IMR-90 (cell line): ENCODE measurements around the gene KCNT1. TPM values are rescaled to one million over a fixed set of nuclear protein-coding genes. Genes with fewer than 3 reads are reported as not detected.

Experiments
- ATAC-seq: fragments of 200-7000 bp; cut with Tn5 transposase; 2 replicates; pipeline ENCODE4 v1.9.1; 2020; ENCODE audit warnings: low read depth, mild to moderate bottlenecking, moderate library complexity
- BruUV-seq: library from RNA; stranded (reverse); fragments of 400-500 nt; replicated peaks from 2 replicates; lab custom pipeline; 2021; lab: Mats Ljungman, UMichigan
- CTCF ChIA-PET: fragments of 300-600 bp; formaldehyde crosslinking; extraction: SDS; loops from one replicate; lab custom pipeline; 2021; ENCODE audit warnings: antibody characterized with exemption; lab: Yijun Ruan, JAX
- POLR2A ChIA-PET: fragments of 300-600 bp; sonication (Branson Sonifier 250); formaldehyde crosslinking; loops from one replicate; lab custom pipeline; 2022; ENCODE audit warnings: antibody characterized with exemption; ENCODE audit not compliant: unreplicated experiment; lab: Charles Lee
- DNase-seq: peaks from one replicate; pipeline ENCODE4 v3.0.0; 2013
- H2AFZ ChIP-seq: replicated peaks from 2 replicates; pipeline ENCODE3; 2013; ENCODE audit warnings: low read length, mild to moderate bottlenecking; ENCODE audit not compliant: poor library complexity
- H2AK5ac ChIP-seq: 2 replicates; pipeline ENCODE4 v1.6.1; 2013; ENCODE audit warnings: low read depth, low read length, inconsistent platforms
- H2AK9ac ChIP-seq: replicated peaks from 2 replicates; pipeline ENCODE3; 2013; ENCODE audit warnings: mild to moderate bottlenecking, low read depth, low read length, moderate library complexity; ENCODE audit not compliant: poor library complexity
- H2BK120ac ChIP-seq: 2 replicates; pipeline ENCODE4 v1.6.1; 2013; ENCODE audit warnings: low read depth, low read length, inconsistent platforms
- H2BK15ac ChIP-seq: 3 replicates; pipeline ENCODE4 v1.6.1; 2013; ENCODE audit warnings: low read depth, low read length, inconsistent platforms
- H2BK20ac ChIP-seq: 2 replicates; pipeline ENCODE4 v1.6.1; 2013; ENCODE audit warnings: low read depth, mild to moderate bottlenecking, inconsistent platforms, low read length, moderate library complexity
- H2BK5ac ChIP-seq: 2 replicates; pipeline ENCODE4 v1.6.1; 2013; ENCODE audit warnings: mild to moderate bottlenecking, low read depth, low read length, inconsistent platforms; ENCODE audit not compliant: poor library complexity, severe bottlenecking
- H3K14ac ChIP-seq: replicated peaks from 2 replicates; pipeline ENCODE4 v1.6.1; 2013; ENCODE audit warnings: low read depth, low read length, inconsistent platforms
- H3K18ac ChIP-seq: 2 replicates; pipeline ENCODE4 v1.6.1; 2013; ENCODE audit warnings: low read depth, low read length, control low read depth
- H3K23ac ChIP-seq: 2 replicates; pipeline ENCODE4 v1.6.1; 2013; ENCODE audit warnings: low read depth, low read length, inconsistent platforms
- H3K27ac ChIP-seq: 2 replicates; pipeline ENCODE4 v1.5.1; 2013; ENCODE audit warnings: mild to moderate bottlenecking, control low read depth, low read length; ENCODE audit not compliant: insufficient read depth
- H3K27me3 ChIP-seq: 2 replicates; pipeline ENCODE4 v1.6.1; 2013; ENCODE audit warnings: low read length; ENCODE audit not compliant: control insufficient read depth, insufficient read depth
- H3K36me3 ChIP-seq: 2 replicates; pipeline ENCODE4 v1.6.1; 2013; ENCODE audit warnings: low read length, mixed read lengths; ENCODE audit not compliant: control insufficient read depth, insufficient read depth
- H3K4ac ChIP-seq: 2 replicates; pipeline ENCODE4 v1.6.1; 2013; ENCODE audit warnings: low read depth, low read length, inconsistent platforms
- H3K4me1 ChIP-seq: 2 replicates; pipeline ENCODE4 v1.6.1; 2013; ENCODE audit warnings: low read length, mixed read lengths; ENCODE audit not compliant: control insufficient read depth, insufficient read depth
- H3K4me2 ChIP-seq: 2 replicates; pipeline ENCODE4 v1.6.1; 2013; ENCODE audit warnings: low read depth, mild to moderate bottlenecking, control low read depth, low read length, moderate library complexity
- H3K4me3 ChIP-seq: 2 replicates; pipeline ENCODE4 v1.5.1; 2013; ENCODE audit warnings: low read depth, mild to moderate bottlenecking, control low read depth, low read length, moderate library complexity; ENCODE audit not compliant: insufficient read depth
- H3K56ac ChIP-seq: 2 replicates; pipeline ENCODE4 v1.6.1; 2013; ENCODE audit warnings: low read length, inconsistent platforms; ENCODE audit not compliant: insufficient read depth; ENCODE audit errors: extremely low read depth
- H3K79me1 ChIP-seq, 2 experiments: 2 replicates each; pipeline ENCODE4 v1.6.1; 2013; ENCODE audit warnings: low read length in 2 of 2, inconsistent platforms in 1 of 2, low read depth in 1 of 2
- H3K9ac ChIP-seq: 2 replicates; pipeline ENCODE4 v1.6.1; 2013; ENCODE audit warnings: low read depth, low read length, control low read depth
- H3K9me1 ChIP-seq: 2 replicates; pipeline ENCODE4 v1.6.1; 2013; ENCODE audit warnings: low read length, inconsistent platforms; ENCODE audit not compliant: insufficient read depth
- H3K9me3 ChIP-seq: 2 replicates; pipeline ENCODE4 v1.6.1; 2013; ENCODE audit warnings: low read length; ENCODE audit not compliant: control insufficient read depth, insufficient read depth
- H4K20me1 ChIP-seq: 2 replicates; pipeline ENCODE4 v1.6.1; 2013; ENCODE audit warnings: low read length, inconsistent platforms; ENCODE audit not compliant: insufficient read depth
- H4K5ac ChIP-seq: 2 replicates; pipeline ENCODE4 v1.6.1; 2013; ENCODE audit warnings: mild to moderate bottlenecking, low read depth, low read length, control low read depth
- H4K8ac ChIP-seq, 2 experiments: 2 replicates each; pipeline ENCODE4 v1.6.1; 2013; ENCODE audit warnings: low read depth in 2 of 2, low read length in 2 of 2, control low read depth in 1 of 2, inconsistent platforms in 1 of 2
- H4K91ac ChIP-seq: 2 replicates; pipeline ENCODE4 v1.6.1; 2013; ENCODE audit warnings: low read depth, low read length, inconsistent platforms; ENCODE audit not compliant: insufficient read depth
- BHLHE40 ChIP-seq: fragments of 150-350 bp; IDR thresholded peaks from 2 replicates; pipeline ENCODE4 v1.6.1; 2016; ENCODE audit warnings: mild to moderate bottlenecking, low read depth, low read length
- CEBPB ChIP-seq: IDR thresholded peaks from 2 replicates; pipeline ENCODE4 v1.6.1; 2012; ENCODE audit warnings: low read depth, low read length, improper control_type of control experiment
- CHD1 ChIP-seq: IDR thresholded peaks from 2 replicates; pipeline ENCODE4 v1.6.1; 2012; ENCODE audit warnings: low read depth, low read length, improper control_type of control experiment
- FOS ChIP-seq: fragments of 150-350 bp; IDR thresholded peaks from 2 replicates; pipeline ENCODE4 v1.6.1; 2016; ENCODE audit warnings: low read depth, low read length
- MAFK ChIP-seq: IDR thresholded peaks from 2 replicates; pipeline ENCODE4 v1.6.1; 2012; ENCODE audit warnings: low read depth, low read length, improper control_type of control experiment
- MAZ ChIP-seq: IDR thresholded peaks from 2 replicates; pipeline ENCODE4 v1.6.1; 2012; ENCODE audit warnings: low read depth, mild to moderate bottlenecking, low read length, improper control_type of control experiment, moderate library complexity, borderline replicate concordance
- MXI1 ChIP-seq: IDR thresholded peaks from 2 replicates; pipeline ENCODE4 v1.6.1; 2012; ENCODE audit warnings: low read depth, mild to moderate bottlenecking, low read length, moderate library complexity, borderline replicate concordance
- NFE2L2 ChIP-seq: fragments of 150-350 bp; IDR thresholded peaks from 2 replicates; pipeline ENCODE4 v1.6.1; 2016; ENCODE audit warnings: low read depth, mild to moderate bottlenecking, low read length
- POLR2A ChIP-seq: IDR thresholded peaks from 2 replicates; pipeline ENCODE4 v1.6.1; 2012; ENCODE audit warnings: mild to moderate bottlenecking, low read depth, low read length
- RAD21 ChIP-seq: IDR thresholded peaks from 2 replicates; pipeline ENCODE4 v1.6.1; 2012; ENCODE audit warnings: low read length, improper control_type of control experiment
- RCOR1 ChIP-seq: IDR thresholded peaks from 2 replicates; pipeline ENCODE4 v1.6.1; 2012; ENCODE audit warnings: mild to moderate bottlenecking, low read length, improper control_type of control experiment; ENCODE audit not compliant: insufficient replicate concordance
- RFX5 ChIP-seq: IDR thresholded peaks from 2 replicates; pipeline ENCODE4 v1.8.0; 2012; ENCODE audit warnings: low read depth, mild to moderate bottlenecking, low read length, moderate library complexity
- SMC3 ChIP-seq: fragments of 150-350 bp; IDR thresholded peaks from 2 replicates; pipeline ENCODE4 v1.6.1; 2016; ENCODE audit warnings: low read depth, mild to moderate bottlenecking, antibody characterized with exemption, low read length, moderate library complexity
- WGBS, 2 experiments: methylation state at CpG; one replicate each; pipeline versions ENCODE4 v1.1.5 to v1.1.7; 2013; ENCODE audit warnings: missing lambda C conversion rate in 2 of 2; ENCODE audit not compliant: insufficient read length in 1 of 2; ENCODE audit errors: extremely low coverage in 2 of 2; 5-methylcytosine and 5-hydroxymethylcytosine counted together
- dilution Hi-C: fragments of 300-500 bp; cut with HindIII; formaldehyde crosslinking; loops from one replicate; pipeline ENCODE4 v1.14.3; 2018; ENCODE audit warnings: low sequenced_read_pairs; ENCODE audit not compliant: unreplicated experiment
- in situ Hi-C: fragments of 300-500 bp; cut with MboI; formaldehyde crosslinking; loops from 3 replicates; pipeline ENCODE4 v1.14.3; 2019; ENCODE audit warnings: low sequenced_read_pairs, inconsistent platforms, mixed read lengths
- intact Hi-C: fragments of 100-400 bp; cut with micrococcal nuclease; formaldehyde crosslinking; loops from 2 replicates; pipeline ENCODE4 v1.10.0; 2022
- polyA plus RNA-seq, 3 experiments: library from polyadenylated mRNA; depleted of rRNA; stranded (reverse); fragments of >200 nt; gene quantifications; 2 replicates each; pipeline ENCODE4 v1.2.3, GENCODE V29; 2012; ENCODE audit warnings: low replicate concordance in 1 of 3
- total RNA-seq: library from RNA; depleted of rRNA; stranded (reverse); fragments of >200 nt; gene quantifications from 2 replicates; pipeline ENCODE4 v1.2.3, GENCODE V29; 2012
- TF ChIP-seq, protein P1 (sequence below): fragments of 150-350 bp; IDR thresholded peaks from 2 replicates; pipeline ENCODE4 v1.6.1; 2017; ENCODE audit warnings: mild to moderate bottlenecking, antibody characterized with exemption, low read length, low read depth
- TF ChIP-seq, protein P2 (sequence below): fragments of 150-350 bp; IDR thresholded peaks from 2 replicates; pipeline ENCODE4 v1.6.1; 2016; ENCODE audit warnings: low read depth, mild to moderate bottlenecking, low read length, moderate library complexity, borderline replicate concordance
- TF ChIP-seq, protein P3 (sequence below): conservative IDR thresholded peaks from 2 replicates; pipeline ENCODE4 v1.5.1; 2012; ENCODE audit warnings: mild to moderate bottlenecking, low read depth, low read length, improper control_type of control experiment

KCNT1 gene
- total and polyA plus RNA-seq, 2 of the 4 experiments (the other 2 are of a cell fraction): not detected

DNA sequence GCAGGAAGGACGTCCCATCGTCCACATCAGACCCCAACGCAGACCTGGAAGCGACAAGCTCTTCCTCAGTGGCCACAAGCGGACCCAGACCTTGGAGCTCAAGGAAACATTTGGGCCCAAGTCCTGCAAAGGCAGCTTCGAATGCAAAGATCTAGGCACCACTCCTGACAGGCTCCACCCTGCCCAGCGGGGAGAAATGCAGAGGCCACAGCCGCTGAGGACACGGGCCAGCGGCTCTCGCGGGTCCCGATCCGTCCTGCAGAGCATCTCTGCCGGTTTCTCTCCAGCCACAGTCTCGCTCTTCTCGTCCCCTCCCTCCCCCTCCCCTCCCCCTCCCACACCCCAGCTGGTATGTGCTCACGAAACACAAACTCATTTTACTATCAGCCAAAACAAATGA is 7.6 kb upstream of the KCNT1 start:
- Histone ChIP-seq H3K79me1 (no peaks in the 10 kb centered on the region), H3K9me3 (no peaks in the 10 kb centered on the region), H4K20me1 (no peaks in the 10 kb centered on the region), H3K27ac (no peak overlapping the region), H4K5ac (no peak overlapping the region), H3K23ac (no peak overlapping the region), H3K9ac (no peak overlapping the region), H3K4ac (no peak overlapping the region), H3K4me1 (no peaks in the 10 kb centered on the region), H2AK9ac (no peak overlapping the region), H4K8ac (no peak overlapping the region), H3K36me3 (no peaks in the 10 kb centered on the region), H3K14ac (no peak overlapping the region), H2AK5ac (no peak overlapping the region), H3K4me2 (no peak overlapping the region), H2BK5ac (no peak overlapping the region), H2BK20ac (no peak overlapping the region), H2BK15ac (no peak overlapping the region), H4K91ac (no peak overlapping the region), H3K27me3 (peaks cover 2% of the 10 kb centered on the region; the same call in 1 of the 2 replicates), H3K18ac (no peak overlapping the region), H3K9me1 (peaks cover 4% of the 10 kb centered on the region; the same call in 1 of the 2 replicates), H2BK120ac (no peak overlapping the region), H2AFZ (no peak overlapping the region), H3K4me3 (no peak overlapping the region), H3K56ac (no peak overlapping the region)
- no TSS peak for BruUV-seq
- POLR2A ChIA-PET: no interaction called here
- ATAC-seq: no peak
- CTCF ChIA-PET: no interaction called here
- 34% methylated on average over 6 of the region's 18 CpGs; no CpG with 5 or more reads in 1 of the 2 experiments for WGBS, 2 experiments
- DNase-seq: no peak
- in situ Hi-C loops: no loop called here
- TF ChIP-seq, protein P1, sequence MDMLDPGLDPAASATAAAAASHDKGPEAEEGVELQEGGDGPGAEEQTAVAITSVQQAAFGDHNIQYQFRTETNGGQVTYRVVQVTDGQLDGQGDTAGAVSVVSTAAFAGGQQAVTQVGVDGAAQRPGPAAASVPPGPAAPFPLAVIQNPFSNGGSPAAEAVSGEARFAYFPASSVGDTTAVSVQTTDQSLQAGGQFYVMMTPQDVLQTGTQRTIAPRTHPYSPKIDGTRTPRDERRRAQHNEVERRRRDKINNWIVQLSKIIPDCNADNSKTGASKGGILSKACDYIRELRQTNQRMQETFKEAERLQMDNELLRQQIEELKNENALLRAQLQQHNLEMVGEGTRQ: no peak
- no peak for TF ChIP-seq BHLHE40
- TF ChIP-seq, protein P2, sequence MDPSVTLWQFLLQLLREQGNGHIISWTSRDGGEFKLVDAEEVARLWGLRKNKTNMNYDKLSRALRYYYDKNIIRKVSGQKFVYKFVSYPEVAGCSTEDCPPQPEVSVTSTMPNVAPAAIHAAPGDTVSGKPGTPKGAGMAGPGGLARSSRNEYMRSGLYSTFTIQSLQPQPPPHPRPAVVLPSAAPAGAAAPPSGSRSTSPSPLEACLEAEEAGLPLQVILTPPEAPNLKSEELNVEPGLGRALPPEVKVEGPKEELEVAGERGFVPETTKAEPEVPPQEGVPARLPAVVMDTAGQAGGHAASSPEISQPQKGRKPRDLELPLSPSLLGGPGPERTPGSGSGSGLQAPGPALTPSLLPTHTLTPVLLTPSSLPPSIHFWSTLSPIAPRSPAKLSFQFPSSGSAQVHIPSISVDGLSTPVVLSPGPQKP: no peak
- TF ChIP-seq NFE2L2: no peak
- TF ChIP-seq RCOR1: no peak
- TF ChIP-seq, protein P3, sequence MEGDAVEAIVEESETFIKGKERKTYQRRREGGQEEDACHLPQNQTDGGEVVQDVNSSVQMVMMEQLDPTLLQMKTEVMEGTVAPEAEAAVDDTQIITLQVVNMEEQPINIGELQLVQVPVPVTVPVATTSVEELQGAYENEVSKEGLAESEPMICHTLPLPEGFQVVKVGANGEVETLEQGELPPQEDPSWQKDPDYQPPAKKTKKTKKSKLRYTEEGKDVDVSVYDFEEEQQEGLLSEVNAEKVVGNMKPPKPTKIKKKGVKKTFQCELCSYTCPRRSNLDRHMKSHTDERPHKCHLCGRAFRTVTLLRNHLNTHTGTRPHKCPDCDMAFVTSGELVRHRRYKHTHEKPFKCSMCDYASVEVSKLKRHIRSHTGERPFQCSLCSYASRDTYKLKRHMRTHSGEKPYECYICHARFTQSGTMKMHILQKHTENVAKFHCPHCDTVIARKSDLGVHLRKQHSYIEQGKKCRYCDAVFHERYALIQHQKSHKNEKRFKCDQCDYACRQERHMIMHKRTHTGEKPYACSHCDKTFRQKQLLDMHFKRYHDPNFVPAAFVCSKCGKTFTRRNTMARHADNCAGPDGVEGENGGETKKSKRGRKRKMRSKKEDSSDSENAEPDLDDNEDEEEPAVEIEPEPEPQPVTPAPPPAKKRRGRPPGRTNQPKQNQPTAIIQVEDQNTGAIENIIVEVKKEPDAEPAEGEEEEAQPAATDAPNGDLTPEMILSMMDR: no peak
- no peak for TF ChIP-seq CEBPB
- no peak for TF ChIP-seq FOS
- no peak for TF ChIP-seq MAFK
- TF ChIP-seq RAD21: no peak
- TF ChIP-seq MXI1: no peak
- TF ChIP-seq POLR2A: no peak
- no peak for TF ChIP-seq CHD1
- no peak for TF ChIP-seq RFX5
- no peak for TF ChIP-seq MAZ
- TF ChIP-seq SMC3: no peak
- dilution Hi-C loops: no loop called here
- intact Hi-C loops: no loop called here
